Stimulated activated CD8-positive, alpha-beta memory T cell treated with anti-CD3 and anti-CD28 coated beads, Interleukin-4, amount 100 ng/mL, for 24 hours (primary cell): ENCODE results near the gene MYO3A.
"Not testable (repeated sequence)": the region's sequence is repeated elsewhere in the genome, so short reads cannot be mapped to it uniquely, and the experiment has no call there.

Experiments
- DNase-seq: peaks from one replicate; pipeline ENCODE4 v3.0.0-alpha.2; 2020; ENCODE audit warnings: low read depth

MYO3A gene

GRCh38 chr10:26090762-26091161 lies 156.7 kb downstream of the MYO3A start:
- no peak for DNase-seq

- no peak for DNase-seq
These were observed 159.2 kb downstream of the MYO3A start for GRCh38 chr10:26093229-26093628.

GRCh38 chr10:26095781-26096180 lies 161.8 kb downstream of the MYO3A start:
- DNase-seq: no peak

- DNase-seq: not testable (repeated sequence)
These were observed 163.5 kb downstream of the MYO3A start for GRCh38 chr10:26097549-26097948.

- DNase-seq: no peak
These were observed 178.5 kb downstream of the MYO3A start for GRCh38 chr10:26112532-26112931.

- DNase-seq: no peak
These were observed 204.6 kb downstream of the MYO3A start for GRCh38 chr10:26138613-26139012.

GRCh38 chr10:26156019-26156418 lies 222.0 kb downstream of the MYO3A start:
- no peak for DNase-seq

- no peak for DNase-seq
These were observed 223.7 kb downstream of the MYO3A start for GRCh38 chr10:26157734-26158133.

- no peak for DNase-seq
These were observed 235.4 kb downstream of the MYO3A start for GRCh38 chr10:26169466-26169865.

- no peak for DNase-seq
These were observed 238.1 kb downstream of the MYO3A start for GRCh38 chr10:26172131-26172530.

GRCh38 chr10:26173837-26174236 lies 239.8 kb downstream of the MYO3A start:
- DNase-seq: no peak

- DNase-seq: no peak
These were observed 243.3 kb downstream of the MYO3A start for GRCh38 chr10:26177341-26177740.

- no peak for DNase-seq
These were observed 260.2 kb downstream of the MYO3A start for GRCh38 chr10:26194275-26194674.

- no peak for DNase-seq
These were observed 263.2 kb downstream of the MYO3A start for GRCh38 chr10:26197248-26197647.

- DNase-seq: no peak
These were observed 264.1 kb downstream of the MYO3A start for GRCh38 chr10:26198119-26198518.

- DNase-seq: no peak
These were observed 265.8 kb downstream of the MYO3A start for GRCh38 chr10:26199841-26200240.

- DNase-seq: no peak
These were observed 271.2 kb downstream of the MYO3A start for GRCh38 chr10:26205223-26205622.

GRCh38 chr10:26211781-26212444 lies 277.9 kb downstream of the MYO3A start:
- DNase-seq: no peak

- DNase-seq: no peak
These were observed 278.5 kb downstream of the MYO3A start for GRCh38 chr10:26212511-26212910.

GRCh38 chr10:26213157-26213800 lies 279.2 kb downstream of the MYO3A start:
- DNase-seq: no peak

GRCh38 chr10:26214004-26214403 lies 280.0 kb downstream of the MYO3A start:
- DNase-seq: no peak

GRCh38 chr10:26214551-26215395 lies 280.7 kb downstream of the MYO3A start:
- no peak for DNase-seq

GRCh38 chr10:26215396-26215934 lies 281.4 kb downstream of the MYO3A start:
- DNase-seq: no peak
